ENCODE measurements around the gene CUBN. TPM values are rescaled to one million over a fixed set of nuclear protein-coding genes. Genes with fewer than 3 reads are reported as not detected.

The CUBN gene
- total RNA-seq, 1 donor from 2014 or later = 2.7 TPM

GRCh38 chr10:17109475-17110207, 20.0 kb downstream of the CUBN start:
- Histone ChIP-seq H3K36me3 (ENCODE audit: insufficient read depth, low read length) (no peaks in the 10 kb centered on the region), H3K4me1 (ENCODE audit: insufficient read depth, low read length) (peaks cover 6% of the 10 kb centered on the region), H2AFZ (ENCODE audit: low read depth, low read length) (no peak overlapping the region), H3K27ac (ENCODE audit: low read depth, low read length) (no peak overlapping the region), H3K79me2 (ENCODE audit: insufficient read depth, low read length) (no peaks in the 10 kb centered on the region), H3K9ac (ENCODE audit: low read length) (no peak overlapping the region), H3K4me2 (ENCODE audit: low read length) (peak overlapping the region; percentile 20), H3K27me3 (ENCODE audit: insufficient read depth, low read length) (no peaks in the 10 kb centered on the region), H3K9me3 (ENCODE audit: insufficient read depth, low read depth, low read length) (no peaks in the 10 kb centered on the region), H4K20me1 (ENCODE audit: insufficient read depth, low read length) (no peaks in the 10 kb centered on the region), H3K4me3 (ENCODE audit: insufficient read depth, low read depth, low read length) (no peak overlapping the region)
- DNase-seq (ENCODE audit: low read depth) (peak; percentile 76), FAIRE-seq (peak; percentile 60)
- no peaks in the 10 kb centered on the region for H3K36me3 Mint-ChIP-seq (ENCODE audit: low read depth, unreplicated experiment)
- H3K4me3 Mint-ChIP-seq (ENCODE audit: unreplicated experiment) = no peak overlapping the region
- no peaks in the 10 kb centered on the region for H3K9me3 Mint-ChIP-seq (ENCODE audit: unreplicated experiment)
- H3K4me1 Mint-ChIP-seq (ENCODE audit: low read depth, unreplicated experiment) = peaks cover 10% of the 10 kb centered on the region
- no peaks in the 10 kb centered on the region for H3K27me3 Mint-ChIP-seq (ENCODE audit: low read depth, unreplicated experiment)
- TF ChIP-seq EZH2 (IDR thresholded peaks at IDR 0.05; ENCODE audit: insufficient read depth, low read length) (no peak), CTCF (IDR thresholded peaks at IDR 0.05; ENCODE audit: insufficient read depth, low read depth, low read length) (no peak)
- H3K27ac Mint-ChIP-seq (ENCODE audit: unreplicated experiment) = peak overlapping the region; percentile 77

GRCh38 chr10:17109046-17109445, 20.6 kb downstream of the CUBN start:
- H3K9me3 ChIP-seq (ENCODE audit: insufficient read depth, low read depth, low read length) = no peaks in the 10 kb centered on the region
- H4K20me1 ChIP-seq (ENCODE audit: insufficient read depth, low read length) = no peaks in the 10 kb centered on the region
- no peak overlapping the region for H2AFZ ChIP-seq (ENCODE audit: low read depth, low read length)
- H3K79me2 ChIP-seq (ENCODE audit: insufficient read depth, low read length) = no peaks in the 10 kb centered on the region
- H3K4me3 ChIP-seq (ENCODE audit: insufficient read depth, low read depth, low read length) = no peak overlapping the region
- Mint-ChIP-seq H3K9me3 (ENCODE audit: unreplicated experiment) (no peaks in the 10 kb centered on the region), H3K4me3 (ENCODE audit: unreplicated experiment) (no peak overlapping the region), H3K27me3 (ENCODE audit: low read depth, unreplicated experiment) (no peaks in the 10 kb centered on the region), H3K36me3 (ENCODE audit: low read depth, unreplicated experiment) (no peaks in the 10 kb centered on the region), H3K27ac (ENCODE audit: unreplicated experiment) (peak overlapping the region; percentile 77), H3K4me1 (ENCODE audit: low read depth, unreplicated experiment) (peaks cover 10% of the 10 kb centered on the region)
- H3K4me2 ChIP-seq (ENCODE audit: low read length) = peak overlapping the region; percentile 20
- no peak for FAIRE-seq
- DNase-seq (ENCODE audit: low read depth) = no peak
- H3K36me3 ChIP-seq (ENCODE audit: insufficient read depth, low read length) = no peaks in the 10 kb centered on the region
- no peaks in the 10 kb centered on the region for H3K27me3 ChIP-seq (ENCODE audit: insufficient read depth, low read length)
- peaks cover 6% of the 10 kb centered on the region for H3K4me1 ChIP-seq (ENCODE audit: insufficient read depth, low read length)
- H3K27ac ChIP-seq (ENCODE audit: low read depth, low read length) = no peak overlapping the region
- no peak for TF ChIP-seq EZH2 (IDR thresholded peaks at IDR 0.05; ENCODE audit: insufficient read depth, low read length)
- no peak for TF ChIP-seq CTCF (IDR thresholded peaks at IDR 0.05; ENCODE audit: insufficient read depth, low read depth, low read length)
- no peak overlapping the region for H3K9ac ChIP-seq (ENCODE audit: low read length)

GRCh38 chr10:17106991-17107390, 22.6 kb downstream of the CUBN start:
- Histone ChIP-seq H3K4me2 (ENCODE audit: low read length) (no peak overlapping the region), H3K9ac (ENCODE audit: low read length) (no peak overlapping the region), H3K27me3 (ENCODE audit: insufficient read depth, low read length) (no peaks in the 10 kb centered on the region), H3K9me3 (ENCODE audit: insufficient read depth, low read depth, low read length) (no peaks in the 10 kb centered on the region), H4K20me1 (ENCODE audit: insufficient read depth, low read length) (no peaks in the 10 kb centered on the region), H3K27ac (ENCODE audit: low read depth, low read length) (no peak overlapping the region), H3K4me3 (ENCODE audit: insufficient read depth, low read depth, low read length) (no peak overlapping the region), H3K79me2 (ENCODE audit: insufficient read depth, low read length) (no peaks in the 10 kb centered on the region), H3K4me1 (ENCODE audit: insufficient read depth, low read length) (peaks cover 6% of the 10 kb centered on the region), H2AFZ (ENCODE audit: low read depth, low read length) (no peak overlapping the region), H3K36me3 (ENCODE audit: insufficient read depth, low read length) (no peaks in the 10 kb centered on the region)
- H3K4me1 Mint-ChIP-seq (ENCODE audit: low read depth, unreplicated experiment) = peaks cover 10% of the 10 kb centered on the region
- H3K36me3 Mint-ChIP-seq (ENCODE audit: low read depth, unreplicated experiment) = no peaks in the 10 kb centered on the region
- FAIRE-seq (no peak), DNase-seq (ENCODE audit: low read depth) (no peak)
- no peaks in the 10 kb centered on the region for H3K9me3 Mint-ChIP-seq (ENCODE audit: unreplicated experiment)
- no peaks in the 10 kb centered on the region for H3K27me3 Mint-ChIP-seq (ENCODE audit: low read depth, unreplicated experiment)
- no peak for TF ChIP-seq CTCF (IDR thresholded peaks at IDR 0.05; ENCODE audit: insufficient read depth, low read depth, low read length)
- TF ChIP-seq EZH2 (IDR thresholded peaks at IDR 0.05; ENCODE audit: insufficient read depth, low read length) = no peak
- H3K4me3 Mint-ChIP-seq (ENCODE audit: unreplicated experiment) = no peak overlapping the region
- no peak overlapping the region for H3K27ac Mint-ChIP-seq (ENCODE audit: unreplicated experiment)

Measured in astrocyte (in vitro differentiated cells and primary cell).